SU-DHL-6 (cell line): Measurements from ENCODE around the gene ANKS1A.

Experiments used
- H2AFZ ChIP-seq: fragments of 200-600 bp; sonication (generic); 2 replicates; pipeline ENCODE4 v1.6.1; 2014; ENCODE audit warnings: low read depth, mild to moderate bottlenecking, moderate library complexity, mixed read lengths, antibody characterized with exemption, low read length; ENCODE audit not compliant: severe bottlenecking
- H3F3A ChIP-seq: fragments of 200-600 bp; shearing (Covaris generic); 2 replicates; pipeline ENCODE4 v1.6.0; 2016; ENCODE audit warnings: antibody characterized with exemption, mild to moderate bottlenecking; ENCODE audit not compliant: insufficient read depth
- H3K27ac ChIP-seq: fragments of 200-600 bp; sonication (generic); 2 replicates; pipeline ENCODE4 v1.5.1; 2016; ENCODE audit warnings: low read depth, mild to moderate bottlenecking, low read length, moderate library complexity, mixed read lengths
- H3K27me3 ChIP-seq: fragments of 200-600 bp; sonication (generic), shearing (Covaris generic); 2 replicates; pipeline ENCODE4 v1.6.0; 2014; ENCODE audit warnings: mild to moderate bottlenecking, low read length
- H3K36me3 ChIP-seq: fragments of 200-600 bp; sonication (generic); 2 replicates; pipeline ENCODE4 v1.6.1; 2014; ENCODE audit warnings: mild to moderate bottlenecking, low read length, mixed read lengths
- H3K4me2 ChIP-seq: fragments of 300-600, 200-600 bp; shearing (Covaris generic), sonication (generic); 2 replicates; pipeline ENCODE4 v1.6.0; 2014; ENCODE audit warnings: low read length, low read depth, mild to moderate bottlenecking; ENCODE audit not compliant: poor library complexity, severe bottlenecking
- H3K4me3 ChIP-seq: fragments of 200-600 bp; sonication (generic); 2 replicates; pipeline ENCODE4 v1.5.1; 2014; ENCODE audit warnings: antibody characterized with exemption, low read length, mild to moderate bottlenecking, mixed read lengths; ENCODE audit not compliant: insufficient read depth, poor library complexity, severe bottlenecking
- H3K79me2 ChIP-seq: fragments of 200-600 bp; sonication (generic); 2 replicates; pipeline ENCODE4 v1.6.1; 2014; ENCODE audit warnings: mild to moderate bottlenecking, low read length, moderate library complexity; ENCODE audit not compliant: insufficient read depth
- H3K9ac ChIP-seq: fragments of 200-600 bp; sonication (generic); 2 replicates; pipeline ENCODE4 v1.7.0; 2014; ENCODE audit warnings: mild to moderate bottlenecking, low read length
- H3K9me2 ChIP-seq: fragments of 200-600 bp; sonication (generic); replicated peaks from 2 replicates; pipeline ENCODE4 v1.6.1; 2014; ENCODE audit warnings: low read length; ENCODE audit not compliant: insufficient read depth
- H3K9me3 ChIP-seq: fragments of 200-600 bp; sonication (generic); 2 replicates; pipeline ENCODE4 v1.6.1; 2014; ENCODE audit warnings: low read length, mixed read lengths; ENCODE audit not compliant: insufficient read depth
- H4K20me1 ChIP-seq: fragments of 200-600 bp; sonication (generic); 2 replicates; pipeline ENCODE4 v1.6.1; 2014; ENCODE audit warnings: low read depth, mild to moderate bottlenecking, antibody characterized with exemption, low read length, moderate library complexity, mixed read lengths
- EZH2phosphoT487 ChIP-seq: fragments of 200-600 bp; sonication (generic), shearing (Covaris generic); conservative IDR thresholded peaks from 2 replicates; pipeline ENCODE4 v1.6.1; 2018; ENCODE audit warnings: mild to moderate bottlenecking, antibody characterized with exemption, low read length, moderate library complexity, mixed read lengths
- TF ChIP-seq, protein P1 (sequence below): fragments of 200-600 bp; sonication (generic); IDR thresholded peaks from one replicate; pipeline ENCODE4 v1.5.1; 2017; ENCODE audit warnings: antibody characterized with exemption, mild to moderate bottlenecking, low read length, moderate library complexity; ENCODE audit not compliant: insufficient read depth, poor library complexity, severe bottlenecking

The ANKS1A gene

DNA sequence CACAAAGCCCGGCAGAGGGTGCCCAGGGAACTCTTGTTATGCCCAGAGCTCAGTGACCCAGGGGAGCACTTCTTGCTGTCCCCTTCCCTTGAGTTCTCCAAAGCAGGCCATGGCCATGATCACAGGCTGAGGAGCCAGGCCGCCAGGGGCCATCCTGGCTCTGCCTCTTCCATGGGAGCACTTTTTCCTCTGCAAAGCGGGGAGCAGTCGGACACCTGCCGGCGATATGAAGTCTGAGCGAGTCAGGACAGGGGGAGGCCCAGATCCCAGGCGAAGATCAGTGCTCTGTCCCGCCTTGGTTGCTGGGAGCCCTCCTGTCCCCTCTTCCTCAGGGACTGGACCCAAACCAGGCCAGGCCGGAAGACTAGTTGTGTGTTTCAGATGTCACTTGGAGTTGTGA, 184.2 kb downstream of the ANKS1A start:
- H3K4me3 ChIP-seq: no peak overlapping the region
- no peak overlapping the region for H3K4me2 ChIP-seq
- H3K79me2 ChIP-seq: no peaks in the 10 kb centered on the region
- TF ChIP-seq EZH2phosphoT487: no peak
- TF ChIP-seq, protein P1, sequence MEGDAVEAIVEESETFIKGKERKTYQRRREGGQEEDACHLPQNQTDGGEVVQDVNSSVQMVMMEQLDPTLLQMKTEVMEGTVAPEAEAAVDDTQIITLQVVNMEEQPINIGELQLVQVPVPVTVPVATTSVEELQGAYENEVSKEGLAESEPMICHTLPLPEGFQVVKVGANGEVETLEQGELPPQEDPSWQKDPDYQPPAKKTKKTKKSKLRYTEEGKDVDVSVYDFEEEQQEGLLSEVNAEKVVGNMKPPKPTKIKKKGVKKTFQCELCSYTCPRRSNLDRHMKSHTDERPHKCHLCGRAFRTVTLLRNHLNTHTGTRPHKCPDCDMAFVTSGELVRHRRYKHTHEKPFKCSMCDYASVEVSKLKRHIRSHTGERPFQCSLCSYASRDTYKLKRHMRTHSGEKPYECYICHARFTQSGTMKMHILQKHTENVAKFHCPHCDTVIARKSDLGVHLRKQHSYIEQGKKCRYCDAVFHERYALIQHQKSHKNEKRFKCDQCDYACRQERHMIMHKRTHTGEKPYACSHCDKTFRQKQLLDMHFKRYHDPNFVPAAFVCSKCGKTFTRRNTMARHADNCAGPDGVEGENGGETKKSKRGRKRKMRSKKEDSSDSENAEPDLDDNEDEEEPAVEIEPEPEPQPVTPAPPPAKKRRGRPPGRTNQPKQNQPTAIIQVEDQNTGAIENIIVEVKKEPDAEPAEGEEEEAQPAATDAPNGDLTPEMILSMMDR: no peak
- no peaks in the 10 kb centered on the region for H3K36me3 ChIP-seq
- H3F3A ChIP-seq: no peaks in the 10 kb centered on the region
- no peaks in the 10 kb centered on the region for H4K20me1 ChIP-seq
- no peak overlapping the region for H3K9ac ChIP-seq
- H2AFZ ChIP-seq: no peak overlapping the region
- no peaks in the 10 kb centered on the region for H3K9me3 ChIP-seq
- no peak overlapping the region for H3K27ac ChIP-seq
- no peaks in the 10 kb centered on the region for H3K9me2 ChIP-seq
- H3K27me3 ChIP-seq: no peaks in the 10 kb centered on the region

DNA sequence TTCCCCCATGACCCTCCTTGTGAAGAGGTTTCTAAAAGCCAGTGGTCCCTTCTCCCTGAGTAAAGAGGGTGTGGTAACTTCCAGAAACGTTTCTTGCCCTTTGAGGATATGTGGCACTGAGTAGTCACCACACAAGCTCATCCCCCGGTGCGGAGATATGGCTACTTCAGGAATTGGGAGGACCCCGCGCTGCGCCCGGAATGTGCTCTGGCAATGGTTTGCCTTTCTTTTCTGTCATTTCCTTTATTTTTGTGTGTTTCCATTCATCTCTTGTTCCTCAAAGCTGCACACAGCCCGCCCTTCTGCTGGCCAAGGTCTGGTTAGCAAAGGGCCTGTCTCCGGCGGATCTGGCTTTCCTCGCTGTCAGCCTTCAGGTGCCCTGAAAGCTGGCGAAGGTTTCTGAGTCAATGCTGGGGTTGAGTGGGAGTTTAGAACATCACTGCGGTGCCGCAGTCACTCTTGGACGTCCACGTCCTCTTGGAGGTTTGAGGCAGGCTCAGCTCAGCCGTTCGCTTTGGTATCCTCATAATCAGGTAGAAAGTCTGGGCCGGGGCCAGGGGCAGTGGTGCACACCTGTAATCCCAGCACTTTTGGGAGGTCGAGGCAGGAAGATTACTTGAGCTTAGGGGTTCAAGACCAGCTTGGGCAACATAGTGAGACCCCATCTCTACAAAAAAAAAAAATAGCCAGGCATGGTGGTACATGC, 184.9 kb downstream of the ANKS1A start:
- H3K4me2 ChIP-seq: no peak overlapping the region
- no peak overlapping the region for H3K9ac ChIP-seq
- no peaks in the 10 kb centered on the region for H3K9me2 ChIP-seq
- H3K27ac ChIP-seq: no peak overlapping the region
- H3K79me2 ChIP-seq: no peaks in the 10 kb centered on the region
- H3K27me3 ChIP-seq: no peaks in the 10 kb centered on the region
- no peaks in the 10 kb centered on the region for H3F3A ChIP-seq
- no peaks in the 10 kb centered on the region for H3K36me3 ChIP-seq
- no peaks in the 10 kb centered on the region for H4K20me1 ChIP-seq
- H3K4me3 ChIP-seq: no peak overlapping the region
- no peak overlapping the region for H2AFZ ChIP-seq
- no peak for TF ChIP-seq EZH2phosphoT487
- TF ChIP-seq, protein P1: no peak
- H3K9me3 ChIP-seq: no peaks in the 10 kb centered on the region

DNA sequence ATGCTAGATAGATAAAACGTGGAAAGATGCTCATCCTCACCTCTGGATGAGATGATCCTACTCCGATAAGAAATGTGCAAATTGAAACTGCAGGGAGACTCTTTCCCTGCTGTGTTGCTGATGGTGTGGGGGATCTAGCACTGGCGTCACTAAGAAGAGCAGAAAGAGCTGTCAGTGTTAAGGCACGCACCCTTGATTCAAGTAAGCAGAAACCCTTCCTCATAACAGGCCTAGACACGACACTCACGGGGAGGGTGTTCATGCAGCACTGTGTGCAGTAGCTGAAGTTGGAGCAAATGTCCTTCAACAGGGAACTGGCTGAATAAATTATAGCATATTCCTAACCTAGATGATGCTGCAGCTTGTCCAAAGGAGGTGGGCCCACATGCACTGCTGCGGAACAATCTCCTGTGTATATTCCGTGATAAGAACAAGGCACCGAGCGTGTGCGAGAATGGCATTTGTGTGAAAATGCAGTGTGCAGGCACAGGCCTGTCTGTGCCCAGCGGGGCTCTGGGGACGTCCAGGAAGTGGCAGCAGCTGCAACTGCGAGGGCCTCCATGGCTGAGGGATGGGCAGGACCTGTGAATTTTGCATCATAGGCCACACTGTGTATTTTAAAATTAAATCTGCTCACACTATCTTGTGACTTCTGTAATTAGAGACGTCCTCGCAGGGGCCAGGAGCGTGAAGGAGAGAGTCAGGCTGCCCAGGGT, 188.1 kb downstream of the ANKS1A start:
- no peak overlapping the region for H3K9ac ChIP-seq
- H3K79me2 ChIP-seq: no peaks in the 10 kb centered on the region

More for the DNA sequence above, 188.1 kb downstream of the ANKS1A start:
- Histone ChIP-seq H2AFZ (no peak overlapping the region), H4K20me1 (no peaks in the 10 kb centered on the region), H3K4me2 (no peak overlapping the region), H3K9me2 (no peaks in the 10 kb centered on the region), H3K27ac (no peak overlapping the region), H3K4me3 (no peak overlapping the region), H3K36me3 (no peaks in the 10 kb centered on the region), H3K27me3 (no peaks in the 10 kb centered on the region), H3F3A (no peaks in the 10 kb centered on the region), H3K9me3 (no peaks in the 10 kb centered on the region)
- TF ChIP-seq, protein P1: no peak
- TF ChIP-seq EZH2phosphoT487: no peak
